PC-9 (cell line): Measurements from ENCODE around the gene LEFTY2. TPM values are rescaled to one million over a fixed set of nuclear protein-coding genes. Genes with fewer than 3 reads are reported as not detected.

Source experiments
- BruUV-seq: library from RNA; stranded (reverse); fragments of 400-500 nt; replicated peaks from 2 replicates; lab custom pipeline; 2021; lab: Mats Ljungman, UMichigan
- CTCF ChIA-PET: fragments of 300-600 bp; sonication (Branson Sonifier 250); formaldehyde crosslinking; loops from one replicate; lab custom pipeline; 2022; ENCODE audit warnings: antibody characterized with exemption; lab: Charles Lee
- POLR2A ChIA-PET: fragments of 300-600 bp; sonication (Branson Sonifier 250); formaldehyde crosslinking; loops from one replicate; lab custom pipeline; 2022; ENCODE audit warnings: antibody characterized with exemption; ENCODE audit not compliant: unreplicated experiment; lab: Charles Lee
- DNase-seq, 2 experiments: peaks; one replicate each; pipeline versions ENCODE4 v3.0.0 to v3.0.0-alpha.2; 2015 to 2022; ENCODE audit warnings: mixed read lengths in 1 of 2
- H2AFZ ChIP-seq: fragments of 200-600 bp; sonication (generic); 2 replicates; pipeline ENCODE4 v1.8.1; 2017; ENCODE audit warnings: antibody characterized with exemption
- H3F3A ChIP-seq: fragments of 200-600 bp; sonication (generic); 2 replicates; pipeline ENCODE4 v1.8.1; 2017; ENCODE audit warnings: antibody characterized with exemption, mild to moderate bottlenecking, low read depth; ENCODE audit not compliant: insufficient read depth
- H3K27ac ChIP-seq: fragments of 200-600 bp; sonication (generic); 2 replicates; pipeline ENCODE4 v1.6.1; 2016; ENCODE audit warnings: mixed run types
- H3K27me3 ChIP-seq: fragments of 200-600 bp; sonication (generic); 2 replicates; pipeline ENCODE4 v1.6.1; 2016; ENCODE audit warnings: low read depth, mixed run types; ENCODE audit not compliant: insufficient read depth
- H3K36me3 ChIP-seq: fragments of 200-600 bp; sonication (generic); 2 replicates; pipeline ENCODE4 v1.6.1; 2016; ENCODE audit warnings: low read depth, mixed run types
- H3K4me1 ChIP-seq: fragments of 200-600 bp; sonication (generic); replicated peaks from 2 replicates; pipeline ENCODE4 v1.6.1; 2016; ENCODE audit warnings: mixed run types; ENCODE audit not compliant: insufficient read depth
- H3K4me2 ChIP-seq: fragments of 200-600 bp; sonication (generic); 2 replicates; pipeline ENCODE4 v1.6.1; 2017; ENCODE audit warnings: mixed run types
- H3K4me3 ChIP-seq: fragments of 200-600 bp; sonication (generic); 2 replicates; pipeline ENCODE4 v1.6.1; 2016; ENCODE audit warnings: mixed run types
- H3K79me2 ChIP-seq: fragments of 200-600 bp; sonication (generic); 2 replicates; pipeline ENCODE4 v1.6.1; 2017; ENCODE audit warnings: low read depth, mixed run types
- H3K9me2 ChIP-seq: fragments of 200-600 bp; sonication (generic); 2 replicates; pipeline ENCODE4 v1.8.1; 2017; ENCODE audit warnings: mild to moderate bottlenecking; ENCODE audit not compliant: insufficient read depth
- H3K9me3 ChIP-seq: fragments of 200-600 bp; sonication (generic); 2 replicates; pipeline ENCODE4 v1.8.1; 2016; ENCODE audit warnings: low read depth; ENCODE audit not compliant: insufficient read depth
- H4K20me1 ChIP-seq: fragments of 200-600 bp; sonication (generic); 2 replicates; pipeline ENCODE4 v1.8.1; 2017; ENCODE audit not compliant: insufficient read depth
- CTCF ChIP-seq: fragments of 200-600 bp; sonication (generic); conservative IDR thresholded peaks from 2 replicates; pipeline ENCODE4 v1.6.1; 2017; ENCODE audit warnings: mixed run types, antibody characterized with exemption, mild to moderate bottlenecking, moderate library complexity
- EZH2 ChIP-seq: fragments of 200-600 bp; sonication (generic); IDR thresholded peaks from 2 replicates; pipeline ENCODE4 v1.8.0; 2017; ENCODE audit warnings: antibody characterized with exemption, low read depth
- intact Hi-C: fragments of 100-400 bp; cut with micrococcal nuclease; formaldehyde crosslinking; loops from one replicate; pipeline ENCODE4 v1.10.0; 2022; ENCODE audit not compliant: unreplicated experiment
- total RNA-seq: library from RNA; stranded (reverse); gene quantifications from 2 replicates; pipeline ENCODE4 v1.2.3, GENCODE V29; 2021

Gene LEFTY2
- total RNA-seq, 1 experiment from 2014 or later: not detected

GRCh38 chr1:225946803-225947202 is 5.8 kb upstream of the LEFTY2 start:
- H3F3A ChIP-seq: no peaks in the 10 kb centered on the region
- H3K4me3 ChIP-seq: no peak overlapping the region
- BruUV-seq: no TSS peak
- intact Hi-C loops: no loop called here
- no peaks in the 10 kb centered on the region for H4K20me1 ChIP-seq
- H3K36me3 ChIP-seq: no peaks in the 10 kb centered on the region
- H3K9me2 ChIP-seq: no peaks in the 10 kb centered on the region
- POLR2A ChIA-PET: no interaction called here
- CTCF ChIA-PET: no interaction called here
- no peaks in the 10 kb centered on the region for H3K4me1 ChIP-seq
- H3K79me2 ChIP-seq: no peaks in the 10 kb centered on the region
- H2AFZ ChIP-seq: no peak overlapping the region
- no peak overlapping the region for H3K27ac ChIP-seq
- 0 out of 2 replicates have a peak, but pooled peaks cover 2% of the 10 kb centered on the region for H3K27me3 ChIP-seq
- TF ChIP-seq EZH2: no peak
- no peak overlapping the region for H3K4me2 ChIP-seq
- DNase-seq: no peak
- H3K9me3 ChIP-seq: no peaks in the 10 kb centered on the region

- no TSS peak for BruUV-seq
- no peak for TF ChIP-seq CTCF
- no peak overlapping the region for H3K4me3 ChIP-seq
- H3K4me2 ChIP-seq: no peak overlapping the region
- H3K27me3 ChIP-seq: 0 out of 2 replicates have a peak, but pooled peaks cover 2% of the 10 kb centered on the region
- DNase-seq: no peak
- no peaks in the 10 kb centered on the region for H3K36me3 ChIP-seq
- H3K79me2 ChIP-seq: no peaks in the 10 kb centered on the region
- no peak overlapping the region for H3K27ac ChIP-seq
- H3K9me2 ChIP-seq: no peaks in the 10 kb centered on the region
- ChIA-PET POLR2A (interaction anchor here (0.6 kb wide), 1 partner anchor 939 kb away, joined by 4 read pairs; no protein-coding TSS in a partner anchor), CTCF (no interaction called here)
- intact Hi-C loops: no loop called here
- H3K4me1 ChIP-seq: no peaks in the 10 kb centered on the region
- no peaks in the 10 kb centered on the region for H3K9me3 ChIP-seq
- H4K20me1 ChIP-seq: no peaks in the 10 kb centered on the region
- H2AFZ ChIP-seq: no peak overlapping the region
- H3F3A ChIP-seq: no peaks in the 10 kb centered on the region
These were observed 5.1 kb upstream of the LEFTY2 start for GRCh38 chr1:225946082-225946620.

GRCh38 chr1:225945564-225945963 is 4.5 kb upstream of the LEFTY2 start:
- TF ChIP-seq EZH2 (no peak), CTCF (no peak)
- no TSS peak for BruUV-seq
- CTCF ChIA-PET: no interaction called here
- H3K27me3 ChIP-seq: 0 out of 2 replicates have a peak, but pooled peaks cover 2% of the 10 kb centered on the region
- H3K4me3 ChIP-seq: no peak overlapping the region
- intact Hi-C loops: no loop called here
- no peaks in the 10 kb centered on the region for H3K9me2 ChIP-seq
- DNase-seq: no peak
- H3K27ac ChIP-seq: no peak overlapping the region
- POLR2A ChIA-PET: no interaction called here
- no peaks in the 10 kb centered on the region for H4K20me1 ChIP-seq
- H3K79me2 ChIP-seq: no peaks in the 10 kb centered on the region
- H3K4me2 ChIP-seq: no peak overlapping the region
- no peak overlapping the region for H2AFZ ChIP-seq
- no peaks in the 10 kb centered on the region for H3K36me3 ChIP-seq
- H3K4me1 ChIP-seq: no peaks in the 10 kb centered on the region
- no peaks in the 10 kb centered on the region for H3K9me3 ChIP-seq
- no peaks in the 10 kb centered on the region for H3F3A ChIP-seq

- no peaks in the 10 kb centered on the region for H3F3A ChIP-seq
- POLR2A ChIA-PET: no interaction called here
- 0 out of 2 replicates have a peak, but pooled peaks cover 2% of the 10 kb centered on the region for H3K27me3 ChIP-seq
- no peaks in the 10 kb centered on the region for H4K20me1 ChIP-seq
- DNase-seq: no peak
- H2AFZ ChIP-seq: no peak overlapping the region
- TF ChIP-seq CTCF: no peak
- no peak for TF ChIP-seq EZH2
- H3K4me3 ChIP-seq: no peak overlapping the region
- CTCF ChIA-PET: no interaction called here
- H3K9me3 ChIP-seq: no peaks in the 10 kb centered on the region
- H3K27ac ChIP-seq: no peak overlapping the region
- no peaks in the 10 kb centered on the region for H3K36me3 ChIP-seq
- no peak overlapping the region for H3K4me2 ChIP-seq
- H3K9me2 ChIP-seq: no peaks in the 10 kb centered on the region
- no peaks in the 10 kb centered on the region for H3K4me1 ChIP-seq
- H3K79me2 ChIP-seq: no peaks in the 10 kb centered on the region
- intact Hi-C loops: no loop called here
- no TSS peak for BruUV-seq
These were observed 3.9 kb upstream of the LEFTY2 start for GRCh38 chr1:225944951-225945350.
